ENCODE data around the gene FGD4. TPM values are rescaled to one million over a fixed set of nuclear protein-coding genes. Genes with fewer than 3 reads are reported as not detected.

The FGD4 gene
- total RNA-seq, 2 donors from 2014 or later = 24.5 to 26.7 TPM

GRCh38 chr12:32448586-32448985 is 49.2 kb downstream of the FGD4 start:
- DNase-seq (ENCODE audit: low spot score) = no peak
- intact Hi-C loops (cut with DNase I) = no loop called here

GRCh38 chr12:32450363-32450762 is 51.0 kb downstream of the FGD4 start:
- intact Hi-C loops (cut with DNase I) = loop anchor here in 1 of 2 donors (10.0 kb wide), 1 partner anchor 214 kb away; no protein-coding TSS in a partner anchor
- DNase-seq (ENCODE audit: low spot score) = no peak

- intact Hi-C loops (cut with DNase I) = loop anchor here in 1 of 2 donors (10.0 kb wide), 1 partner anchor 214 kb away; no protein-coding TSS in a partner anchor
- no peak for DNase-seq (ENCODE audit: low spot score)
These were observed 51.4 kb downstream of the FGD4 start for GRCh38 chr12:32450768-32451167.

- DNase-seq (ENCODE audit: low spot score) = no peak
- intact Hi-C loops (cut with DNase I) = loop anchor here in 1 of 2 donors (10.0 kb wide), 1 partner anchor 213 kb away; no protein-coding TSS in a partner anchor
These were observed 52.5 kb downstream of the FGD4 start for GRCh38 chr12:32451816-32452215.

- intact Hi-C loops (cut with DNase I) = loop anchor here in 1 of 2 donors (10.0 kb wide), 1 partner anchor 211 kb away; no protein-coding TSS in a partner anchor
- DNase-seq (ENCODE audit: low spot score) = no peak
These were observed 54.7 kb downstream of the FGD4 start for GRCh38 chr12:32454075-32454474.

GRCh38 chr12:32454866-32455265 is 55.5 kb downstream of the FGD4 start:
- intact Hi-C loops (cut with DNase I) = loop anchor here (5.0 to 10.0 kb wide), 2 partner anchors 210 to 217 kb away; no protein-coding TSS in a partner anchor
- DNase-seq (ENCODE audit: low spot score) = no peak

- no peak for DNase-seq (ENCODE audit: low spot score)
These were observed 56.3 kb downstream of the FGD4 start for GRCh38 chr12:32455607-32456071.

GRCh38 chr12:32457251-32458025 is 58.1 kb downstream of the FGD4 start:
- intact Hi-C loops (cut with DNase I) = loop anchor here (5.0 to 10.0 kb wide), 2 partner anchors 207 to 215 kb away; no protein-coding TSS in a partner anchor
- no peak for DNase-seq (ENCODE audit: low spot score)

More at GRCh38 chr12:32455607-32456071, 56.3 kb downstream of the FGD4 start:
- intact Hi-C loops (cut with DNase I) = loop anchor here (5.0 to 10.0 kb wide), 2 partner anchors 209 to 217 kb away; no protein-coding TSS in a partner anchor

GRCh38 chr12:32460638-32461037 is 61.3 kb downstream of the FGD4 start:
- intact Hi-C loops (cut with DNase I) = loop anchor here in 1 of 2 donors (10.0 kb wide), 1 partner anchor 184 kb away; no protein-coding TSS in a partner anchor
- no peak for DNase-seq (ENCODE audit: low spot score)

GRCh38 chr12:32462908-32463307 is 63.5 kb downstream of the FGD4 start:
- intact Hi-C loops (cut with DNase I) = loop anchor here in 1 of 2 donors (10.0 kb wide), 1 partner anchor 182 kb away; no protein-coding TSS in a partner anchor
- DNase-seq (ENCODE audit: low spot score) = no peak

- DNase-seq (ENCODE audit: low spot score) = no peak
- intact Hi-C loops (cut with DNase I) = loop anchor here in 1 of 2 donors (10.0 kb wide), 1 partner anchor 179 kb away; no protein-coding TSS in a partner anchor
These were observed 66.8 kb downstream of the FGD4 start for GRCh38 chr12:32466187-32466586.

- DNase-seq (ENCODE audit: low spot score) = no peak
- intact Hi-C loops (cut with DNase I) = loop anchor here in 1 of 2 donors (10.0 kb wide), 1 partner anchor 178 kb away; no protein-coding TSS in a partner anchor
These were observed 67.8 kb downstream of the FGD4 start for GRCh38 chr12:32466986-32467711.

- intact Hi-C loops (cut with DNase I) = loop anchor here in 1 of 2 donors (10.0 kb wide), 1 partner anchor 177 kb away; no protein-coding TSS in a partner anchor
- no peak for DNase-seq (ENCODE audit: low spot score)
These were observed 68.9 kb downstream of the FGD4 start for GRCh38 chr12:32467959-32468863.

- DNase-seq (ENCODE audit: low spot score) = no peak
- intact Hi-C loops (cut with DNase I) = no loop called here
These were observed 71.6 kb downstream of the FGD4 start for GRCh38 chr12:32470936-32471470.

GRCh38 chr12:32471591-32472001 is 72.2 kb downstream of the FGD4 start:
- intact Hi-C loops (cut with DNase I) = no loop called here
- DNase-seq (ENCODE audit: low spot score) = no peak

GRCh38 chr12:32475724-32476123 is 76.4 kb downstream of the FGD4 start:
- intact Hi-C loops (cut with DNase I) = no loop called here
- DNase-seq (ENCODE audit: low spot score) = no peak

GRCh38 chr12:32476446-32476845 is 77.1 kb downstream of the FGD4 start:
- intact Hi-C loops (cut with DNase I) = no loop called here
- DNase-seq (ENCODE audit: low spot score) = no peak

- DNase-seq (ENCODE audit: low spot score) = no peak
- intact Hi-C loops (cut with DNase I) = no loop called here
These were observed 78.4 kb downstream of the FGD4 start for GRCh38 chr12:32477714-32478113.

All from posterior vena cava (tissue), 2 donors.